ENCODE measurements around the gene NPB. TPM values are rescaled to one million over a fixed set of nuclear protein-coding genes. Genes with fewer than 3 reads are reported as not detected.

Gene NPB
- total RNA-seq, 4 donors from 2014 or later: 0.17 to 0.22 TPM; not detected in 2

DNA sequence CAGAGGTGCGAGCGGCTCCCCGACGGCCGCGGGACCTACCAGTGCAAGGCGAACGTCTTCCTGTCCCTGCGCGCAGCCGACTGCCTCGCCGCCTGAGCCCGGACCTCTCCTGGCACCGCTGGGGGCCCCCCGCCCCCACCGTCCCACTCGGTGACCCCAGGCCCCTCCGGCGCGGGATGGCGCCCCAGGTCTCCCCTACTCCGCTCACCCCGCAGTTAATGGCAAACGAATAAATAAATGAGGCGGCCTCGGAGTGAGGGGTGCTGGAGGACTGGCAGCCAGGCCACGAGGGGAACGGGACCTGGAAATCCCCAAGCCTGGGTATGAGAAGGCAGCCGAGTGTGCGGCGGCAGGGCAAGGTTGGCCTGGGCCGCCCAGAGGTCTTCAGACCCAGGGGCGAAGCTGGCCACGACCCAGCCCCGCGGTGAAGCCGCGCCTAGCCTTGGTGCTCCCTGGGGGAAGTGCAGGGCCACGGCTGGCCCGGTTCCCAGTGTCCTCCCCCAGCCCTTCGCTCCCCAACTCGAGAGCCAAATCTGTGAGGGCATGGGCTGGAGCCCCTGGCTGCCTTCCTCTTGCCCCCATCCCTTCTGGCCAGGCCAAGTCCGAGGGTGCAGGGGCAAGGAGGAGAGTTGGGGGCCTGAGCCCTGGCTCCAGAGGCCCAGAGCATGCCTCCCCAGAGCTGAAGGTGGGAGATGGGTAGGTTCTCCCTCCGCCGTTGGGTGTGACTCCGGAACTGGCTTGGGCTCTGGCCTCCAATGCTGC, 796 bp downstream of the NPB start:
- TF ChIP-seq, protein P1, sequence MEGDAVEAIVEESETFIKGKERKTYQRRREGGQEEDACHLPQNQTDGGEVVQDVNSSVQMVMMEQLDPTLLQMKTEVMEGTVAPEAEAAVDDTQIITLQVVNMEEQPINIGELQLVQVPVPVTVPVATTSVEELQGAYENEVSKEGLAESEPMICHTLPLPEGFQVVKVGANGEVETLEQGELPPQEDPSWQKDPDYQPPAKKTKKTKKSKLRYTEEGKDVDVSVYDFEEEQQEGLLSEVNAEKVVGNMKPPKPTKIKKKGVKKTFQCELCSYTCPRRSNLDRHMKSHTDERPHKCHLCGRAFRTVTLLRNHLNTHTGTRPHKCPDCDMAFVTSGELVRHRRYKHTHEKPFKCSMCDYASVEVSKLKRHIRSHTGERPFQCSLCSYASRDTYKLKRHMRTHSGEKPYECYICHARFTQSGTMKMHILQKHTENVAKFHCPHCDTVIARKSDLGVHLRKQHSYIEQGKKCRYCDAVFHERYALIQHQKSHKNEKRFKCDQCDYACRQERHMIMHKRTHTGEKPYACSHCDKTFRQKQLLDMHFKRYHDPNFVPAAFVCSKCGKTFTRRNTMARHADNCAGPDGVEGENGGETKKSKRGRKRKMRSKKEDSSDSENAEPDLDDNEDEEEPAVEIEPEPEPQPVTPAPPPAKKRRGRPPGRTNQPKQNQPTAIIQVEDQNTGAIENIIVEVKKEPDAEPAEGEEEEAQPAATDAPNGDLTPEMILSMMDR (IDR thresholded peaks at IDR 0.05; ENCODE audit: low read depth): no peak

DNA sequence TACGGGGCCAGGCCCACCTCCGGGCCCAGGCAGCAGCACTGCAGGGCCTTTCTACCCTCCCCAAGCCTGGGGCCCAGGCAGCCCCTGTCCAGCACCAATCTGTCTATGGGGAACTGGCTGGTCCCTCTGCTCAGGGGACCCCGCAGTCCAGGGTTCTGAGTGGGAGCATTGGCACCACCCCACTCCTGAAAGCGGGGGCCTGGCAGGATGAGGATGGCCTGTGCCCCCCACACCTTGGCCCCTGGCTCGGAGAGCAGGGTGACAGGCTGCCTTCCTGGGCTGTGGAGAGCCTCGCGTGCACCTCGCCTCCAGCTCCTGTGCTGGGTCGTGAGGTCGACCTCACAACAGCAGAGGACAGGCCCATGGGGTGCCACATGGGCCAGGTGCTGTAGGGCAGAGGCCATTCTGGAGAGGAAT, 1.4 kb downstream of the NPB start:
- TF ChIP-seq, protein P1 (IDR thresholded peaks at IDR 0.05; ENCODE audit: low read depth): no peak

DNA sequence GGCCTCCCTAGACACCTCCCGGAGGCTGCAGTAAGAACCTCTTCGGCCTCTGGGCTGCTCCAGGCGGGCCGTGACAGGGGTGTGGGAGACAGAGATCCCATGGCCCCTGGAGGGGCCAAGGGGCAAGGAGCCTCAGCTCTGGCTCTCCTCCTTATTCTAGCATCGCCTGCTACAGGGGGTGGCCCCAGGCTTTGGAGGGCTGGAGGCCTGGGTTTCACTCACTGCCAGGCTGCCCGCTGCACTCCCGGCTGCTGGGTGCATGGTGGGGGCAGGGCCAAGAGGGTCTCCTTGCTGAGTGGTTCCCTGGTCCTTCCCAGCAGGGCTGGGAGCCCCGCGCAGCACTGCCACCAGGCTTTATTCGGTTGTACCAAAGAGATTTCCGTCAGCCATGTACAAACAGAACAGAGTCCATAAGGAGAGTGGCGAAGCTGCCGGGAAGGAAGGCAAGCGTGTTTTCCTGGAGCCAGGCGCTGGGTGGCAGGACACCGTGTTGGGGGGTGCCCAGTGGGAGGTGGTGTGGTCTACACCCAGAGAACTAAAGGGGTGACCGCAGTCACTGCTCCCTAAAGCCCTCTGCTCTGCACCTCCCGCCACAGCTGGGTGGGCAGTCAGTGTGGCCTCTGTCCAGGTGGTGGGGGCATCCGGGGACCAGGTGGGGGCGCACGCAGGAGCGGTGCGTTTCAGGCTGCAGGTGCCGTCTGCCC, 2.0 kb downstream of the NPB start:
- TF ChIP-seq, protein P1 (IDR thresholded peaks at IDR 0.05; ENCODE audit: low read depth): no peak

DNA sequence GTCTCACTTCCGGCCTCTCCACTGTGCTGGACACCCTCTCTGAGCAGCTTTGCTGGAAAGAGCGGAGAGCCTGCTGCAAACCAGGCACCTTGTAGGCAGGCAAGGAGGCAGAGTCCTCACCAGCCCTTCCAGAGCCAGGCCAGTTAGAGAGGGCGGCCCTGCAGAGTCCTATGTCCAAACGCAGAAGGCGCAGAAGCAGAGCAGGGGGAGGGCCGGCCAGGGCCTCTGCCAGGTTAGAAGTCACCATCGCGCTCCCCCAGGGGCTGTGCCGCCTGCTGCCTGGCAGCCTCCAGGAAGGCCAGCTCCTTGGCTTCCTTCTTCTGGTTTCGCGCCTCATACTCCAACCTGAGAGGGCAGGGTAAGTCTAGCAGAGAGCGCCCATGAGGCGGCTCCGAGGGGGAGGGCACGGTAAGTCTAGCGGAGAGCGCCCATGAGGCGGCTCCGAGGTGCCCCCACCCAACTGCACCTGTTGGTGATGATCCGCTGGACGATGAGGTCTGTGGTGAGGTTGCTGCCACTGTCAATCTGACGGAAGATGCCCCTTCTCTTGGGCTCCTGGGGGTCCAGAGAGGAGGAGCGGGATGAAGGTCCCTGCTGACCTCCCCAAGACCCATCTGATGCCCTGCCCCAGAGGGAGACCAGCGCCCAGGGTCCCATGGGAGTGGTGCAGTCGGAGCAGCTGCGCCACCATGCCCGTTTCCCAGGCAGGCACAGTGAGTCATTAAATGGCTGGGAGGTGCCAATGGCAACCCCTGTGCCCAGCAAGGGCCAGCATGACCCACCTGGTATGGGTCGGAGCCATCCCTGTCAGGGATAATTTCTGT, 2.8 kb downstream of the NPB start:
- TF ChIP-seq, protein P1 (IDR thresholded peaks at IDR 0.05; ENCODE audit: low read depth): no peak

DNA sequence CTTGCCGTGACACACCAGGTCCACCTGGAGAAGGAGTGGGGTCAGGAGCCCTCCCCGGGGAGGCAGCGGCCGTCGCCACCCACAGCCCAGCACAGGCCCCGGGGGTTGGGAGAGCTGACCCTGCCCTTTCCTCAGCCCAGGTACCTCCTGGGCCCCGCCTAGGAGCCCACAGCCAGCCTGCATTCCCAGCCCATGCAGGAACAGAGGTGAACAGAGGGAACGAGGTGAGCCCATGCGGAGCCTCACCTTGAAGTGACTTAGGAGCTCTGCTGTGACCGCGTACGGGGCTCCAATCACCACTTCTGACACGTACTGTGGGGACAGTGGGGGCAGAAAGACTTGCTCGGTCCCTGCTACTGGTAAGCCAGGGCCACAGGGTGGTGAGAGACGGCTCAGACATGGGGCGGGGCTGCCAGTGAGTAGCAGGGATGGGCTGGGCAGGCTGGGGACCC, 3.4 kb downstream of the NPB start:
- TF ChIP-seq, protein P1 (IDR thresholded peaks at IDR 0.05; ENCODE audit: low read depth): no peak

DNA sequence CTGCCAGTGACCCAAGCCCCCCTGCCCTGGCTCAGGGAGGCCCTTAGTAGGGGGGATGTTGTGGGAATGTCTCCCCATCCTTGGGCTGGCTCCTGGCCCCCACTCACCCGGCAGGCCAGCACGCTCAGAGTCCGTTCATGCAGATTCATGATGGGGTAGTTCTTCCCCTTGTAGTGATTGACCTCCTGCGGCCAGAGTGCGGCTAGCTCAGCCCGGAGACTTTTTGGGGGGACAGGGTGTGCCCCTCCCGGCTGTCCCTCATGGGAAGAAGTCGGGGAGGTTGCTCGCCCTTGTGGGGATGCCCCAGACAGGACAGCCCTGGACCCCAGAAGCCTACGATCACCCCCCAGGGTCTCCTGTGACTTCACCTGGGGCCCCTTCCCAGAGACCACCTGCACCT, 4.0 kb downstream of the NPB start:
- TF ChIP-seq, protein P1 (IDR thresholded peaks at IDR 0.05; ENCODE audit: low read depth): no peak

All from subcutaneous adipose tissue (tissue), 4 donors.